PC-9 (cell line): ENCODE data around the gene LIN37. TPM values are rescaled to one million over a fixed set of nuclear protein-coding genes. Genes with fewer than 3 reads are reported as not detected.

Source experiments
- BruUV-seq: library from RNA; stranded (reverse); fragments of 400-500 nt; replicated peaks from 2 replicates; lab custom pipeline; 2021; lab: Mats Ljungman, UMichigan
- CTCF ChIA-PET: fragments of 300-600 bp; sonication (Branson Sonifier 250); formaldehyde crosslinking; loops from one replicate; lab custom pipeline; 2022; ENCODE audit warnings: antibody characterized with exemption; lab: Charles Lee
- POLR2A ChIA-PET: fragments of 300-600 bp; sonication (Branson Sonifier 250); formaldehyde crosslinking; loops from one replicate; lab custom pipeline; 2022; ENCODE audit warnings: antibody characterized with exemption; ENCODE audit not compliant: unreplicated experiment; lab: Charles Lee
- DNase-seq, 2 experiments: peaks; one replicate each; pipeline versions ENCODE4 v3.0.0 to v3.0.0-alpha.2; 2015 to 2022; ENCODE audit warnings: mixed read lengths in 1 of 2
- H2AFZ ChIP-seq: fragments of 200-600 bp; sonication (generic); 2 replicates; pipeline ENCODE4 v1.8.1; 2017; ENCODE audit warnings: antibody characterized with exemption
- H3F3A ChIP-seq: fragments of 200-600 bp; sonication (generic); 2 replicates; pipeline ENCODE4 v1.8.1; 2017; ENCODE audit warnings: antibody characterized with exemption, mild to moderate bottlenecking, low read depth; ENCODE audit not compliant: insufficient read depth
- H3K27ac ChIP-seq: fragments of 200-600 bp; sonication (generic); 2 replicates; pipeline ENCODE4 v1.6.1; 2016; ENCODE audit warnings: mixed run types
- H3K27me3 ChIP-seq: fragments of 200-600 bp; sonication (generic); 2 replicates; pipeline ENCODE4 v1.6.1; 2016; ENCODE audit warnings: low read depth, mixed run types; ENCODE audit not compliant: insufficient read depth
- H3K36me3 ChIP-seq: fragments of 200-600 bp; sonication (generic); 2 replicates; pipeline ENCODE4 v1.6.1; 2016; ENCODE audit warnings: low read depth, mixed run types
- H3K4me1 ChIP-seq: fragments of 200-600 bp; sonication (generic); replicated peaks from 2 replicates; pipeline ENCODE4 v1.6.1; 2016; ENCODE audit warnings: mixed run types; ENCODE audit not compliant: insufficient read depth
- H3K4me2 ChIP-seq: fragments of 200-600 bp; sonication (generic); 2 replicates; pipeline ENCODE4 v1.6.1; 2017; ENCODE audit warnings: mixed run types
- H3K4me3 ChIP-seq: fragments of 200-600 bp; sonication (generic); 2 replicates; pipeline ENCODE4 v1.6.1; 2016; ENCODE audit warnings: mixed run types
- H3K79me2 ChIP-seq: fragments of 200-600 bp; sonication (generic); 2 replicates; pipeline ENCODE4 v1.6.1; 2017; ENCODE audit warnings: low read depth, mixed run types
- H3K9me2 ChIP-seq: fragments of 200-600 bp; sonication (generic); 2 replicates; pipeline ENCODE4 v1.8.1; 2017; ENCODE audit warnings: mild to moderate bottlenecking; ENCODE audit not compliant: insufficient read depth
- H3K9me3 ChIP-seq: fragments of 200-600 bp; sonication (generic); 2 replicates; pipeline ENCODE4 v1.8.1; 2016; ENCODE audit warnings: low read depth; ENCODE audit not compliant: insufficient read depth
- H4K20me1 ChIP-seq: fragments of 200-600 bp; sonication (generic); 2 replicates; pipeline ENCODE4 v1.8.1; 2017; ENCODE audit not compliant: insufficient read depth
- CTCF ChIP-seq: fragments of 200-600 bp; sonication (generic); conservative IDR thresholded peaks from 2 replicates; pipeline ENCODE4 v1.6.1; 2017; ENCODE audit warnings: mixed run types, antibody characterized with exemption, mild to moderate bottlenecking, moderate library complexity
- EZH2 ChIP-seq: fragments of 200-600 bp; sonication (generic); IDR thresholded peaks from 2 replicates; pipeline ENCODE4 v1.8.0; 2017; ENCODE audit warnings: antibody characterized with exemption, low read depth
- intact Hi-C: fragments of 100-400 bp; cut with micrococcal nuclease; formaldehyde crosslinking; loops from one replicate; pipeline ENCODE4 v1.10.0; 2022; ENCODE audit not compliant: unreplicated experiment
- total RNA-seq: library from RNA; stranded (reverse); gene quantifications from 2 replicates; pipeline ENCODE4 v1.2.3, GENCODE V29; 2021

Gene LIN37
- total RNA-seq, 1 experiment from 2014 or later: 17.0 TPM

DNA sequence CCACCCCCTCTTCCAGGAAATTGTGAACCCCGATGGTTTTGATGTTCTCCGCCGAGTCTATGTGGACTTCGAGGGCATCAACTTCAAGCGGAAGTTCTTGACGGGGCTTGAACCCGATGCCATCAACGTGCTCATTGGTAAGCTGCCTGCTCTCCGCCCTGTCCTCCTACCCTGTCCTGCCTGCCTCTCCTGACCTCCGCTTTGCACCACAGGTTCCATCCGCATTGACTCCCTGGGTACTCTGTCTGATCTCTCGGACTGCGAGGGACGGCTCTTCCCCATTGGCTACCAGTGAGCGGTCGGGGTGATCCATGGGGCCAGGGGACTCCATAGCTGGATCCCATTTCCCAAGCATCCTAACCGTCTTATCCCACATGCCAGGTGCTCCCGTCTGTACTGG is 18.1 kb upstream of the LIN37 start:
- H3K9me3 ChIP-seq: no peaks in the 10 kb centered on the region
- H3K27me3 ChIP-seq: no peaks in the 10 kb centered on the region
- ChIA-PET POLR2A (no interaction called here), CTCF (no interaction called here)
- H3F3A ChIP-seq: no peaks in the 10 kb centered on the region
- DNase-seq: no peak
- H3K4me1 ChIP-seq: no peaks in the 10 kb centered on the region
- TF ChIP-seq CTCF: no peak
- TF ChIP-seq EZH2: no peak
- H3K36me3 ChIP-seq: no peaks in the 10 kb centered on the region; the same call in 1 of the 2 replicates
- H3K79me2 ChIP-seq: no peaks in the 10 kb centered on the region
- no peaks in the 10 kb centered on the region for H3K9me2 ChIP-seq
- H3K4me3 ChIP-seq: no peak overlapping the region
- no peaks in the 10 kb centered on the region for H4K20me1 ChIP-seq
- no peak overlapping the region for H2AFZ ChIP-seq
- H3K4me2 ChIP-seq: no peak overlapping the region
- no TSS peak for BruUV-seq
- no peak overlapping the region for H3K27ac ChIP-seq
- intact Hi-C loops: no loop called here

- Histone ChIP-seq H3K27ac (no peak overlapping the region), H3K27me3 (no peaks in the 10 kb centered on the region), H3K36me3 (no peaks in the 10 kb centered on the region; the same call in 1 of the 2 replicates), H3F3A (no peaks in the 10 kb centered on the region; the same call in 1 of the 2 replicates), H3K9me2 (no peaks in the 10 kb centered on the region), H3K4me2 (no peak overlapping the region), H3K4me1 (no peaks in the 10 kb centered on the region), H3K9me3 (no peaks in the 10 kb centered on the region), H4K20me1 (no peaks in the 10 kb centered on the region), H3K4me3 (no peak overlapping the region), H2AFZ (no peak overlapping the region), H3K79me2 (no peaks in the 10 kb centered on the region)
- DNase-seq: peak in 1 of 2 experiments; percentile 68
- no peak for TF ChIP-seq EZH2
- intact Hi-C loops: no loop called here
- ChIA-PET POLR2A (no interaction called here), CTCF (no interaction called here)
- BruUV-seq: no TSS peak
Measured at GRCh38 chr19:35731353-35731752, 17.0 kb upstream of the LIN37 start.

GRCh38 chr19:35731779-35732405 is 16.5 kb upstream of the LIN37 start:
- no peak for DNase-seq
- H3K36me3 ChIP-seq: no peaks in the 10 kb centered on the region; the same call in 1 of the 2 replicates
- BruUV-seq: no TSS peak
- H4K20me1 ChIP-seq: no peaks in the 10 kb centered on the region
- H2AFZ ChIP-seq: no peak overlapping the region
- TF ChIP-seq CTCF (no peak), EZH2 (no peak)
- no peak overlapping the region for H3K4me2 ChIP-seq
- no peaks in the 10 kb centered on the region for H3K79me2 ChIP-seq
- CTCF ChIA-PET: no interaction called here
- H3K4me1 ChIP-seq: no peaks in the 10 kb centered on the region
- intact Hi-C loops: no loop called here
- H3K4me3 ChIP-seq: no peak overlapping the region
- no peaks in the 10 kb centered on the region for H3K9me2 ChIP-seq
- no peaks in the 10 kb centered on the region; the same call in 1 of the 2 replicates for H3F3A ChIP-seq
- H3K27ac ChIP-seq: no peak overlapping the region
- H3K9me3 ChIP-seq: no peaks in the 10 kb centered on the region
- POLR2A ChIA-PET: no interaction called here
- H3K27me3 ChIP-seq: no peaks in the 10 kb centered on the region
